Measurements from ENCODE around the gene AQP7. TPM values are rescaled to one million over a fixed set of nuclear protein-coding genes. Genes with fewer than 3 reads are reported as not detected.
"Not testable (repeated sequence)": the region's sequence is repeated elsewhere in the genome, so short reads cannot be mapped to it uniquely, and the experiment has no call there.

AQP7 gene
- total RNA-seq, 1 experiment from 2014 or later = not detected

GRCh38 chr9:33395159-33395879 is 7.0 kb downstream of the AQP7 start:
- DNase-seq (ENCODE audit: low spot score) = not testable (repeated sequence)

- not testable (repeated sequence) for DNase-seq (ENCODE audit: low spot score)
These were observed 8.4 kb downstream of the AQP7 start for GRCh38 chr9:33393986-33394385.

GRCh38 chr9:33393581-33393980 is 8.8 kb downstream of the AQP7 start:
- DNase-seq (ENCODE audit: low spot score) = no peak

GRCh38 chr9:33392591-33393021 is 9.8 kb downstream of the AQP7 start:
- DNase-seq (ENCODE audit: low spot score) = not testable (repeated sequence)

GRCh38 chr9:33391111-33391771 is 11.1 kb downstream of the AQP7 start:
- DNase-seq (ENCODE audit: low spot score) = peak; percentile 94

- DNase-seq (ENCODE audit: low spot score) = no peak
These were observed 14.0 kb downstream of the AQP7 start for GRCh38 chr9:33388110-33388994.

- not testable (repeated sequence) for DNase-seq (ENCODE audit: low spot score)
These were observed 15.4 kb downstream of the AQP7 start for GRCh38 chr9:33386998-33387397.

GRCh38 chr9:33386641-33386996 is 15.7 kb downstream of the AQP7 start:
- not testable (repeated sequence) for DNase-seq (ENCODE audit: low spot score)

GRCh38 chr9:33385979-33386640 is 16.3 kb downstream of the AQP7 start:
- DNase-seq (ENCODE audit: low spot score) = not testable (repeated sequence)

GRCh38 chr9:33385536-33385935 is 16.8 kb downstream of the AQP7 start:
- DNase-seq (ENCODE audit: low spot score) = not testable (repeated sequence)

GRCh38 chr9:33383396-33383795 is 19.0 kb downstream of the AQP7 start:
- not testable (repeated sequence) for DNase-seq (ENCODE audit: low spot score)

GRCh38 chr9:33382397-33382796 is 20.0 kb downstream of the AQP7 start:
- DNase-seq (ENCODE audit: low spot score) = not testable (repeated sequence)

GRCh38 chr9:33381231-33381791 is 21.1 kb downstream of the AQP7 start:
- peak; percentile 35 for DNase-seq (ENCODE audit: low spot score)

GRCh38 chr9:33380390-33381094 is 21.8 kb downstream of the AQP7 start:
- no peak for DNase-seq (ENCODE audit: low spot score)

- no peak for DNase-seq (ENCODE audit: low spot score)
These were observed 22.5 kb downstream of the AQP7 start for GRCh38 chr9:33379666-33380389.

GRCh38 chr9:33378121-33378795 is 24.1 kb downstream of the AQP7 start:
- no peak for DNase-seq (ENCODE audit: low spot score)

- DNase-seq (ENCODE audit: low spot score) = no peak
These were observed 25.2 kb downstream of the AQP7 start for GRCh38 chr9:33377089-33377715.

GRCh38 chr9:33375841-33376321 is 26.5 kb downstream of the AQP7 start:
- no peak for DNase-seq (ENCODE audit: low spot score)

All from A172 (cell line).